AG08396 (cell line): Measurements from ENCODE around the gene SWI5.

Experiments used
- DNase-seq: peaks from one replicate; pipeline ENCODE4 v3.0.0; 2012; ENCODE audit warnings: low spot score, mixed read lengths

Gene SWI5

GRCh38 chr9:128252317-128253139 lies 23.5 kb upstream of the SWI5 start:
- no peak for DNase-seq

GRCh38 chr9:128253140-128253990 lies 22.7 kb upstream of the SWI5 start:
- no peak for DNase-seq

GRCh38 chr9:128253991-128254346 lies 22.1 kb upstream of the SWI5 start:
- no peak for DNase-seq

GRCh38 chr9:128254362-128254761 lies 21.7 kb upstream of the SWI5 start:
- no peak for DNase-seq

GRCh38 chr9:128254855-128255759 lies 21.0 kb upstream of the SWI5 start:
- DNase-seq = peak; percentile 87

- DNase-seq = no peak
Observed at GRCh38 chr9:128257086-128257825, 18.8 kb upstream of the SWI5 start.

- no peak for DNase-seq
Observed at GRCh38 chr9:128257907-128258306, 18.2 kb upstream of the SWI5 start.

- no peak for DNase-seq
Observed at GRCh38 chr9:128258326-128258725, 17.8 kb upstream of the SWI5 start.

- DNase-seq = no peak
Observed at GRCh38 chr9:128259156-128259555, 16.9 kb upstream of the SWI5 start.

GRCh38 chr9:128260340-128260739 lies 15.7 kb upstream of the SWI5 start:
- no peak for DNase-seq

GRCh38 chr9:128262687-128263086 lies 13.4 kb upstream of the SWI5 start:
- no peak for DNase-seq

GRCh38 chr9:128265348-128265847 lies 10.7 kb upstream of the SWI5 start:
- no peak for DNase-seq

GRCh38 chr9:128266868-128267590 lies 9.0 kb upstream of the SWI5 start:
- no peak for DNase-seq

- DNase-seq = no peak
Observed at GRCh38 chr9:128271112-128271511, 5.0 kb upstream of the SWI5 start.

GRCh38 chr9:128271512-128271911 lies 4.6 kb upstream of the SWI5 start:
- DNase-seq = no peak

GRCh38 chr9:128274245-128274644 lies 1.8 kb upstream of the SWI5 start:
- no peak for DNase-seq

- DNase-seq = peak; percentile 79
Observed at GRCh38 chr9:128275198-128276007, 673 bp upstream of the SWI5 start, which contains the start of gene GOLGA2. GOLGA2 (minus strand) TSS chr9:128276007; CDS start chr9:128275976, 31 bp downstream.

GRCh38 chr9:128276574-128277270 lies 646 bp downstream of the SWI5 start:
- peak; percentile 65 for DNase-seq
